SIG-M5 (cell line): ENCODE data around the gene APBA1.
"Not testable (repeated sequence)": the region's sequence is repeated elsewhere in the genome, so short reads cannot be mapped to it uniquely, and the experiment has no call there.

Experiments
- DNase-seq: peaks from one replicate; lab custom pipeline; 2025; lab: John Stamatoyannopoulos, UW

APBA1 gene

GRCh38 chr9:69442486-69442885, 229.7 kb downstream of the APBA1 start:
- no peak for DNase-seq

DNA sequence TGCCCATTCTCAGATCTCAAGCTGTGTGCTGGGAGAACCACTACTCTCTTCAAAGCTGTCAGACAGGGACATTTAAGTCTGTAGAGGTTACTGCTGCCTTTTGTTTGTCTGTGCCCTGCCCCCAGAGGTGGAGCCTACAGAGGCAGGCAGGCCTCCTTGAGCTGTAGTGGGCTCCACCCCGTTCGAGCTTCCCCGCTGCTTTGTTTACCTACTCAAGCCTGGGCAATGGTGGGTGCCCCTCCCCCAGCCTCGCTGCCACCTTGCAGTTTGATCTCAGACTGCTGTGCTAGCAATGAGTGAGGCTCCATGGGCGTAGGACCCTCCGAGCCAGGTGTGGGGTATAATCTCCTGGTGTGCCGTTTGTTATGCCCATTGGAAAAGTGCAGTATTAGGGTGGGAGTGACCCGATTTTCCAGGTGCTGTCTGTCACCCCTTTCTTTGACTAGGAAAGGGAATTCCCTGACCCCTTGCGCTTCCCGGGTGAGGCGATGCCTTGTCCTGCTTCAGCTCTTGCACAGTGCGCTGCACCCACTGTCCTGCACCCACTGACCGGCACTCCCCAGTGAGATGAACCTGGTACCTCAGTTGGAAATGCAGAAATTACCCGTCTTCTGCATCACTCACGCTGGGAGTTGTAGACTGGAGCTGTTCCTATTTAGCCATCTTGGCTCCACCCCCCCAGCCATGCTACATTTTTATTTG, 231.8 kb downstream of the APBA1 start:
- DNase-seq, result not testable (repeated sequence)

DNA sequence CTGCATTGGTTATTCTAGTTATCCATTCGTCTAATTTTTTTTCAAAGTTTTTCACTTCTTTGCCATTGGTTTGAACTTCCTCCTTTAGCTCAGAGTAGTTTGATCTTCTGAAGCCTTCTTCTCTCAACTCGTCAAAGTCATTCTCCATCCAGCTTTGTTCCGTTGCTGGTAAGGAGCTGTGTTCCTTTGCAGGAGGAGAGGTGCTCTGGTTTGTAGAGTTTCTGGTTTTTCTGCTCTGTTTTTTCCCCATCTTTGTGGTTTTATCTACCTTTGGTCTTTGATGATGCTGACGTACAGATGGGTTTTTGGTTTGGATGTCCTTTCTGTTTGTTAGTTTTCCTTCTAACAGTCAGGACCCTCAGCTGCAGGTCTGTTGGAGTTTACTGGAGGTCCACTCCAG, 232.5 kb downstream of the APBA1 start:
- DNase-seq, result not testable (repeated sequence)

- no peak for DNase-seq
These were observed 238.2 kb downstream of the APBA1 start for GRCh38 chr9:69433968-69434367.

DNA sequence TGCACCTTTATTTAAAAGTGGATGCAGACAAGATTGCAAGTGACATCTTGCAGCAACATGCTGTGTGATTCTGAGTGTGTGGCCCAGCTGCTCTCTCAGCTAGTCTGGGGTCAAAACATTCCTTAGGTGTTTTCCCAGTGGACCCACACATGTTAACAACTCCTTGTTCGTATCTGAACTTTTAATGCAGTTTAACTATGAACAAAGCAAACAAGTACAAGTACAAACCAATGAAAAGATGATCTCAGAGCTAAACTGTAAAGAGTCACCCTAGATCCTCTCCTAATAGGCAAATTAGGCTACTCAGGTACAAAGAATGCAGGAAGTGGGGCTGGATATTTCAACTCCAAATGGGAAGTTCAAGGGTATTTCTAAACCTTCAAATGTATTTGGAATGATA, 238.8 kb downstream of the APBA1 start:
- no peak for DNase-seq

DNA sequence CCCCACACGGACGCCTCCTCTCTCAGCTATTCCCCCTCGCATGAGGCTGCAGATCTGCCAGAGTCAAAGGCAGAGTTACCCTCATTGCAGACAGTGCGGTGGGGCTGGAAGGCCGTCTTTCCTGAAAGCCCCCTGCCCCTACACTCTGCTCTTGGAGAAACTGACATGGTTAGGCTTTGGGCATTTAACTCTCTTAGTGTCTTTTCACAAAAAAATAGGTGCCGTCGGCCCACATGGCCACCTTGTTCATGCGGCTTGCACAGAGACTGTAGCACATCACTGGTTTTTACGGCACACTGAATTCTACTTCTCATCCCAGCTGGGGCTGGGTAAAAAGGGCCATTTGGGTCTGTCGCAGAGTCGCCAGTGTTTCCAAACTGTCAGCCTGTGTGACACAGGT, 239.5 kb downstream of the APBA1 start:
- DNase-seq, result no peak

DNA sequence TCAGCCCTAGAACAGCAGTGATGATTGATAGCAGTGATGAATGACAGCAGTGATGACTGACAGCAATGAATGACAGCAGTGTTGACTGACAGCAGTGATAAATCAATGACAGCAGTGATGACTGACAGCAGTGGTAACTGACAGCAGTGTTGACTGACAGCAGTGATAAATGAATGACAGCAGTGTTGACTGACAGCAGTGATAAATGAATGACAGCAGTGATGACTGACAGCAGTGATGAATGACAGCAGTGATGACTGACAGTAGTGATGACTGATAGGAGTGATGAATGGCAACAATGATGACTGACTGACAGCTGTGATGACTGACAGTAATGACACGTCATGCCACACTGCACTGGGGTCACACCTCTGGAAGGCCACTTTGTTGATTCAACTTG, 240.4 kb downstream of the APBA1 start:
- no peak for DNase-seq

GRCh38 chr9:69431203-69431602, 241.0 kb downstream of the APBA1 start:
- no peak for DNase-seq

DNA sequence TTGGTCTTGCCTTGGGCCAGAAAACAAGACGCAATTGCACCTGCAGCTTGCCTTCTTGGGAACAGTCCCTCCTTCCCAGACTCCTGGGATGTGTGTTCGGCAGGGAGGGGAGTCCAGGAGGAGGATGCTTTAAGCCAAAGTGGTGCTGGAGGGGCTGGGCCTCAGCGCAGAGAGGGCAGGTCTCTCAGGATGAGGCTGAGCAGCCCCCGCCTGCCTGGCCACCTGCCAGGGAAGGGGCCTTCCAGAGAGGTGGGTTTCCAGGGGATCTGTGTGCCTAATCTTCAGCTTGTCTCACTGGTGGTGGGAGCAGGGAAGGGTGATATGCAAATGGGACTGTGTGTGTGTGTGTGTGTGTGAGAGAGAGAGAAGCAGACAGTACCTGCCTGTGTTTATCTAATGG, 242.0 kb downstream of the APBA1 start:
- DNase-seq, result no peak

GRCh38 chr9:69429281-69429680, 242.9 kb downstream of the APBA1 start:
- no peak for DNase-seq

GRCh38 chr9:69428017-69428785, 244.0 kb downstream of the APBA1 start:
- no peak for DNase-seq

- no peak for DNase-seq
These were observed 244.9 kb downstream of the APBA1 start for GRCh38 chr9:69427286-69427685.

GRCh38 chr9:69425136-69425801, 246.9 kb downstream of the APBA1 start:
- DNase-seq, result no peak

- DNase-seq, result no peak
These were observed 250.0 kb downstream of the APBA1 start for GRCh38 chr9:69421908-69422801.

DNA sequence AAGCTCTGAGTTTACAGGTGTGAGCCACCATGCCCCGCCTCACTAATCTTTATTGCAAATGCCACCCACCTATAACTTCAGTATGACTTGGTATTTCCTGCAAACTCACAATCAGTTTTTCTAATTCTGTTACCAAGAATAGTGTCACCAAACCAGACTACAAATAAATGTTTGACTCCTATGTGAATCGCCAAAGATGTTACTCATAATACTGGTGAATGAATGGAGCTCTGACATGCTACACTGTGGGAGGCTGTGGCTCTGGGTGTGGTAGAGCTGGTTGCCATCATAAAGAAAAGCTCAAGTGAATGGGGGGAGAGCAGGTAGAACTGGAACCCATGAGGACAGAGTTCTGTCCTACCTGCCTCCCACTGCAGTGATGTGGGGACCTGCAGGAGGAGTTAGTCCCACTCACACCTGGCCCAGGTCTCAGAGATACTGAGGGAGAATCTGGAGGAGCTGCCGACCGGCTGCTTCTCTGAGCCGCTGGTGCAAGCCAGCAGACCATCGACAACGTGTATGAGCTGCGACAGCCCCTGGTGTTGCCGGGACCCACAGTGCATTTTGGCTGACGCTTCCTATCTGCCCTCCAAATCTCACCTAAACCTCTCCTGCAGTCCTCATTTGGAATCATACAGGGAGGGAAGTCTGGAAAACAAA, 251.4 kb downstream of the APBA1 start:
- no peak for DNase-seq

- DNase-seq, result no peak
These were observed 259.4 kb downstream of the APBA1 start for GRCh38 chr9:69412741-69413150.

GRCh38 chr9:69411931-69412740, 260.0 kb downstream of the APBA1 start:
- no peak for DNase-seq

DNA sequence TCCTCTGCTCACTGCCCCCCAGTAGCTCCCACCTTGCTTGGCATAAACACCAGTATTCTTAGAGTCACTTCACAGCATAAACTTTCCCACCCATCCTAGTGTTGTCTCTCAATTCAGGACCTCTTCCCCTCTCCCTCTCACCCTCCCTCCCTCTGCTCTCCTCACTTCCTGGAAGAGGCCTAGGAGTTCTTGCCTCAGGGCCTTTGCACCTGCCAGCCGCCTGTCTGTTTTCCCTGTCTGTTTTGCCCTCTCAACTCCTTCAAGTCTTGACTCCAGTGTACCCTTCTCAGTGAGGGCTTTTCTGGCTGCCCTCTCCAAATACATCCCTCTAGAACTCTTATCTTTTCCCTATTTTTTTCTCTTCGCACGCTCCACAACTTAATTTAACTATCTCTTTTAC, 260.9 kb downstream of the APBA1 start:
- DNase-seq, result no peak

DNA sequence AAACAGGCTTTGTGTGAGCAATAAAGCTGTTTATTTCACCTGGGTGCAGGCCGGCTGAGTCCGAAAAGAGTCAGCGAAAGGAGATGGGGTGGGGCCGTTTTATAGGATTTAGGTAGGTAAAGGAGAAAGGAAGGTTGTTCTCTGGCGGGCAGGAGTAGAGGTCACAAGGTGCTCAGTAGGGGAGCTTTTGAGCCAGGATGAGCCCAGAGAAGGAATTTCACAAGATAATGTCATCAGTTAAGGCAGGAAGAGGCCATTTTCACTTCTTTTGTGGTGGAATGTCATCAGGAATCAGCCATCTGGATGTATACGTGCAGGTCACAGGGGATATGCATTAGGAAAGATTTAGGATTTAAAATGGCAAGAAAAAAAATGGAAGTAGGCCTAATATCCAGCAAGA, 262.2 kb downstream of the APBA1 start:
- DNase-seq, result not testable (repeated sequence)

DNA sequence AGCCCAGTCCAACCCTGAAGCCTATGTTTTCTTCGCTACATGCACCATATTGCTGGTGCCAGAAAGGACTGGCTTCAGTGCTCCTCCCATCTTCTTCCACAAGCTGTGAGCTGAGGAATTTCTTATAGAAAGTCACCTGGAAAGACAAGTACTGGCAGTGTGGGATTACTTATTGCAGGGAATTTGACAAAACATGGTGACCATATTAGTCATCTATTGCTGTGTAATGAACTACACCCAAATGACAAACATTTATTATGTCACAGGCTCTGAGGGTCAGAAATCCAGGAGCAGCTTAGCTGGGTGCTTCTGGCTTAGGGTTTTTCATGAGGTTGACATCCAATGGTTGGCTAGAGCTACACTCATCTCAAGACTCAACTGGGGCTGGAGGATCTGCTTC, 271.7 kb downstream of the APBA1 start:
- no peak for DNase-seq
